Loucy (cell line): Measurements from ENCODE around the gene RAC3.
A peak's percentile ranks its signal among the peaks of the same experiment; 100 is the strongest.

Experiments
- H2AFZ ChIP-seq: fragments of 200-600 bp; sonication (generic); 2 replicates; pipeline ENCODE4 v1.6.0; 2016; ENCODE audit warnings: antibody characterized with exemption, mild to moderate bottlenecking, low read length, moderate library complexity
- H3F3A ChIP-seq: fragments of 200-600 bp; 2 replicates; pipeline ENCODE4 v1.6.0; 2016; ENCODE audit warnings: antibody characterized with exemption, low read depth, mild to moderate bottlenecking
- H3K27me3 ChIP-seq: fragments of 200-600 bp; sonication (generic); 2 replicates; pipeline ENCODE4 v1.6.1; 2014; ENCODE audit warnings: low read length, mild to moderate bottlenecking; ENCODE audit not compliant: insufficient read depth, poor library complexity, severe bottlenecking
- H3K36me3 ChIP-seq: fragments of 200-600 bp; sonication (generic); 2 replicates; pipeline ENCODE4 v1.6.1; 2016; ENCODE audit warnings: low read length; ENCODE audit not compliant: insufficient read depth
- H3K4me1 ChIP-seq: fragments of 200-600 bp; sonication (generic); 2 replicates; pipeline ENCODE4 v1.5.1; 2014; ENCODE audit warnings: low read length, mild to moderate bottlenecking; ENCODE audit not compliant: insufficient read depth, poor library complexity, severe bottlenecking
- H3K4me2 ChIP-seq: fragments of 200-600 bp; sonication (generic); 2 replicates; pipeline ENCODE4 v1.6.0; 2014; ENCODE audit warnings: antibody characterized with exemption, low read length, low read depth, mild to moderate bottlenecking; ENCODE audit not compliant: poor library complexity, severe bottlenecking
- H3K4me3 ChIP-seq: fragments of 200-600 bp; sonication (generic); 2 replicates; pipeline ENCODE4 v1.5.1; 2014; ENCODE audit warnings: low read length, mild to moderate bottlenecking, mixed read lengths; ENCODE audit not compliant: poor library complexity, severe bottlenecking
- H3K79me2 ChIP-seq: fragments of 200-600 bp; sonication (generic); 2 replicates; pipeline ENCODE4 v1.6.1; 2014; ENCODE audit warnings: low read length; ENCODE audit not compliant: insufficient read depth
- H3K9ac ChIP-seq: fragments of 200-600 bp; sonication (generic); 2 replicates; pipeline ENCODE4 v1.6.0; 2014; ENCODE audit warnings: mild to moderate bottlenecking, low read depth, low read length, moderate library complexity; ENCODE audit not compliant: poor library complexity, severe bottlenecking
- H3K9me2 ChIP-seq: fragments of 200-600 bp; sonication (generic); replicated peaks from 2 replicates; pipeline ENCODE4 v1.6.1; 2016; ENCODE audit warnings: low read depth, low read length, mixed read lengths
- H3K9me3 ChIP-seq: fragments of 200-600 bp; sonication (generic); 2 replicates; pipeline ENCODE4 v1.6.1; 2014; ENCODE audit warnings: mild to moderate bottlenecking, antibody characterized with exemption, low read length, low read depth; ENCODE audit not compliant: insufficient read depth
- H4K20me1 ChIP-seq: fragments of 200-600 bp; sonication (generic); 2 replicates; pipeline ENCODE4 v1.6.0; 2014; ENCODE audit warnings: antibody characterized with exemption, low read length, mild to moderate bottlenecking; ENCODE audit not compliant: insufficient read depth, poor library complexity, severe bottlenecking
- CTCF ChIP-seq: fragments of 200-600 bp; sonication (generic); conservative IDR thresholded peaks from 2 replicates; pipeline ENCODE4 v1.5.1; 2014; ENCODE audit warnings: mild to moderate bottlenecking, antibody characterized with exemption, low read length
- EZH2phosphoT487 ChIP-seq: fragments of 200-600 bp; IDR thresholded peaks from 2 replicates; pipeline ENCODE4 v1.6.1; 2018; ENCODE audit warnings: antibody characterized with exemption, mild to moderate bottlenecking, moderate library complexity, borderline replicate concordance

The RAC3 gene

DNA sequence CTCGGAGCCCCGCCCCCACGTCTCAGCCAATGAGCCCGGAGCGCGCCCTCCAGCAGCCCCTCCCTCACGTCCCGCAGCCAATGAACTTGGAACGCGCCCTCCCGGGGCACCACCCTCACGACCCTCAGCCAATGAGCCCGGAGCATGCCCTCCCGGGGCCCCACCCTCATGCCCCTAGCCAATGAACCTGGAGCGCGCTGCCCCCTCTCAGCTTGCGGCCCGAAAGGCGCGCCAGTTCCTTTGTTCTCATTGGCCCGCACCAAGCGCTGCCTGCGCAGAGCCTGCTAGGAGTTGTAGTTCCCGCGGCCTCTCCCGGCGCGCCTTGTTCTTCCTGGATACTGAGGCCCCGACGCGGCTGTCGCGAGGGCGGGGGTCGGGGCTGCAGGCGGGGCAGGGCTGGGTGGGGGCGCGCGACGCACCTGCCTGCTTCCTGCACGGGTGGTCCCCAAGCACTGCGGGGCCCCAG, 8.5 kb upstream of the RAC3 start, which contains the start of gene LRRC45:
Gene LRRC45 (plus strand): TSS at position 325 of the 466 bp plus-strand sequence. CDS start 339 bp downstream, outside the sequence.
- H3K9me2 ChIP-seq: no peaks in the 10 kb centered on the region
- H3K79me2 ChIP-seq: peaks cover 22% of the 10 kb centered on the region; the same call in 1 of the 2 replicates
- no peaks in the 10 kb centered on the region for H3K27me3 ChIP-seq
- peak within 1 kb of the TSS; percentile 92 for H3K4me3 ChIP-seq
- H4K20me1 ChIP-seq: peaks cover 18% of the 10 kb centered on the region
- H2AFZ ChIP-seq: peak within 1 kb of the TSS; percentile 90
- TF ChIP-seq EZH2phosphoT487 (no peak), CTCF (no peak)
- no peaks in the 10 kb centered on the region for H3F3A ChIP-seq
- no peaks in the 10 kb centered on the region for H3K9me3 ChIP-seq
- H3K4me2 ChIP-seq: peak within 1 kb of the TSS; percentile 98
- H3K36me3 ChIP-seq: no peaks in the 10 kb centered on the region
- H3K4me1 ChIP-seq: peaks cover 33% of the 10 kb centered on the region
- peak within 1 kb of the TSS; percentile 87 for H3K9ac ChIP-seq

- Histone ChIP-seq H4K20me1 (peaks cover 18% of the 10 kb centered on the region), H3K4me3 (peak overlapping the region; percentile 89), H2AFZ (peak overlapping the region; percentile 79), H3K4me1 (peaks cover 33% of the 10 kb centered on the region), H3K9me2 (no peaks in the 10 kb centered on the region), H3K27me3 (no peaks in the 10 kb centered on the region), H3K79me2 (peaks cover 22% of the 10 kb centered on the region; the same call in 1 of the 2 replicates), H3K9ac (peak overlapping the region; percentile 73), H3F3A (no peaks in the 10 kb centered on the region), H3K36me3 (no peaks in the 10 kb centered on the region), H3K9me3 (no peaks in the 10 kb centered on the region), H3K4me2 (peak overlapping the region; percentile 94)
- no peak for TF ChIP-seq EZH2phosphoT487
- no peak for TF ChIP-seq CTCF
Measured at GRCh38 chr17:82023447-82024241, 7.8 kb upstream of the RAC3 start.

DNA sequence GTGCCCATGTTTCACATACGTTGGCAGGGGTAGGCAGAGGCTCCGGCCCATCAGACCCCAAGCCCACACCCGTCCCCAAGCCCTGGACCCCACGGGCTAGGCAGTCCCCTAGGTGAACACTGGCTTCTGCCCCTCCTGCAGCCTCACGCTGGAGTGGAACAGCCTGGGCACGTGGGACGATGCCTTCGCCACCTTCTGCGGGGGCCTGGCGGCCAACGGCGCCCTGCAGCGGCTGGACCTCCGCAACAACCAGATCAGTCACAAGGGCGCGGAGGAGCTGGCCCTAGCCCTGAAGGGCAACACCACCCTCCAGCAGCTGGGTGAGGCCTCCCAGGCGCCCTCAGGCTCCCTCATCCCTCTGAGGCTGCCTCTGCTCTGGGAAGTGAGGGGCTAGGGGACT, 6.6 kb upstream of the RAC3 start:
- peak overlapping the region; percentile 73 for H3K9ac ChIP-seq

More for the DNA sequence above, 6.6 kb upstream of the RAC3 start:
- peaks cover 33% of the 10 kb centered on the region for H3K4me1 ChIP-seq
- TF ChIP-seq EZH2phosphoT487: no peak
- no peak for TF ChIP-seq CTCF
- no peaks in the 10 kb centered on the region for H3F3A ChIP-seq
- peaks cover 22% of the 10 kb centered on the region; the same call in 1 of the 2 replicates for H3K79me2 ChIP-seq
- H3K27me3 ChIP-seq: no peaks in the 10 kb centered on the region
- peak overlapping the region; percentile 89 for H3K4me3 ChIP-seq
- no peak overlapping the region for H2AFZ ChIP-seq
- H4K20me1 ChIP-seq: peaks cover 18% of the 10 kb centered on the region
- no peaks in the 10 kb centered on the region for H3K9me2 ChIP-seq
- peak overlapping the region; percentile 94 for H3K4me2 ChIP-seq
- no peaks in the 10 kb centered on the region for H3K9me3 ChIP-seq
- no peaks in the 10 kb centered on the region for H3K36me3 ChIP-seq
